Measurements from ENCODE around the gene TEX26.

DNA sequence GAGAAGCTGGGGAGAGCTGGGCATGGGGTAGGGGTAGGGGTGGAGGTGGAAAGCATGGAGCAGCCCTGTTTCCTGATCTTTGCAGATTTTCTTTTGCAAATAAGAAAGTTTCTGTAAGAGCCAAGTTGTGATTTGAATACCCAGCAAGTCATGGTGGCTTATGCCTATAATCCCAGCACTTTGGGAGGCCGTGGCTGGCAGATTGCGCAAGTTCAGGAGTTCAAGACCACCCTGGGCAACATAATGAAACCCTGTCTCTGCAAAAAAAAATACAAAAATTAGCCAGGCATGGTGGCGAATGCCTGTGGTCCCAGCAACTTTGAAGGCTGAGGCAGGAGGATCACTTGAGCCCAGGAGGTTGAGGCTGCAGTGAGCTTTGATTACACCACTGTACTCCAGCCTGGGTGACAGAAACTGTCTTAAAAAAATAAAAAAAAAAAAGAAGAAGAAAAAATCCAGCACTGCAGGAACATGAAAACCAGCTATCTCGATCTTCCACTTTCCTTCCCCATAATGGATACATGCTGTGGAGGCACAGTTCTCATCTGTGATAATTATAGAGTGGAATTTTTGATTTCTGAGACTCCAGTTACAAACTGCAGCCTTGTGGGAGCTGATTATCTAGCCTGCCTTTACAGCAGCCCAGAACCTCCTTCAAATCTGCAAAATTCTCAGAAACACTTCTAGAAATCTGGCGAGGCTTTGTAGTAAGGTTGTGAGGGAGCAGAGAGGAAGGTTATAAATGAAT lies 12.1 kb upstream of the TEX26 start:
- TF ChIP-seq POLR2A (IDR thresholded peaks at IDR 0.05; ENCODE audit: low read depth, low read length) (no peak), MXI1 (IDR thresholded peaks at IDR 0.05; ENCODE audit: borderline replicate concordance, low read depth, low read length) (no peak), BHLHE40 (IDR thresholded peaks at IDR 0.05; ENCODE audit: low read depth, low read length) (no peak), FOS (IDR thresholded peaks at IDR 0.05; ENCODE audit: low read depth, low read length) (no peak), RFX5 (IDR thresholded peaks at IDR 0.05; ENCODE audit: low read depth, low read length) (no peak)
- TF ChIP-seq, protein P1, sequence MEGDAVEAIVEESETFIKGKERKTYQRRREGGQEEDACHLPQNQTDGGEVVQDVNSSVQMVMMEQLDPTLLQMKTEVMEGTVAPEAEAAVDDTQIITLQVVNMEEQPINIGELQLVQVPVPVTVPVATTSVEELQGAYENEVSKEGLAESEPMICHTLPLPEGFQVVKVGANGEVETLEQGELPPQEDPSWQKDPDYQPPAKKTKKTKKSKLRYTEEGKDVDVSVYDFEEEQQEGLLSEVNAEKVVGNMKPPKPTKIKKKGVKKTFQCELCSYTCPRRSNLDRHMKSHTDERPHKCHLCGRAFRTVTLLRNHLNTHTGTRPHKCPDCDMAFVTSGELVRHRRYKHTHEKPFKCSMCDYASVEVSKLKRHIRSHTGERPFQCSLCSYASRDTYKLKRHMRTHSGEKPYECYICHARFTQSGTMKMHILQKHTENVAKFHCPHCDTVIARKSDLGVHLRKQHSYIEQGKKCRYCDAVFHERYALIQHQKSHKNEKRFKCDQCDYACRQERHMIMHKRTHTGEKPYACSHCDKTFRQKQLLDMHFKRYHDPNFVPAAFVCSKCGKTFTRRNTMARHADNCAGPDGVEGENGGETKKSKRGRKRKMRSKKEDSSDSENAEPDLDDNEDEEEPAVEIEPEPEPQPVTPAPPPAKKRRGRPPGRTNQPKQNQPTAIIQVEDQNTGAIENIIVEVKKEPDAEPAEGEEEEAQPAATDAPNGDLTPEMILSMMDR (conservative IDR thresholded peaks at IDR 0.05; ENCODE audit: low read depth, low read length), result no peak
- TF ChIP-seq, protein P2, sequence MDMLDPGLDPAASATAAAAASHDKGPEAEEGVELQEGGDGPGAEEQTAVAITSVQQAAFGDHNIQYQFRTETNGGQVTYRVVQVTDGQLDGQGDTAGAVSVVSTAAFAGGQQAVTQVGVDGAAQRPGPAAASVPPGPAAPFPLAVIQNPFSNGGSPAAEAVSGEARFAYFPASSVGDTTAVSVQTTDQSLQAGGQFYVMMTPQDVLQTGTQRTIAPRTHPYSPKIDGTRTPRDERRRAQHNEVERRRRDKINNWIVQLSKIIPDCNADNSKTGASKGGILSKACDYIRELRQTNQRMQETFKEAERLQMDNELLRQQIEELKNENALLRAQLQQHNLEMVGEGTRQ (IDR thresholded peaks at IDR 0.05; ENCODE audit: low read depth, low read length), result no peak

Measured in IMR-90 (cell line).